PC-3 (cell line): ENCODE results near the gene MORN1. TPM values are rescaled to one million over a fixed set of nuclear protein-coding genes. Genes with fewer than 3 reads are reported as not detected.

Experiments
- ATAC-seq: fragments of 200-7000 bp; cut with Tn5 transposase; 2 replicates; pipeline ENCODE4 v1.9.1; 2020; ENCODE audit warnings: mild to moderate bottlenecking, moderate library complexity
- BruUV-seq: library from RNA; stranded (reverse); fragments of 400-500 nt; replicated peaks from 2 replicates; lab custom pipeline; 2021; lab: Mats Ljungman, UMichigan
- CTCF ChIA-PET: fragments of 300-600 bp; sonication (Branson Sonifier 250); formaldehyde crosslinking; loops from one replicate; lab custom pipeline; 2022; ENCODE audit warnings: antibody characterized with exemption; lab: Charles Lee
- POLR2A ChIA-PET: fragments of 300-600 bp; sonication (Branson Sonifier 250); formaldehyde crosslinking; loops from one replicate; lab custom pipeline; 2022; ENCODE audit warnings: antibody characterized with exemption; ENCODE audit not compliant: unreplicated experiment; lab: Charles Lee
- DNase-seq: peaks from one replicate; pipeline ENCODE4 v3.0.0-alpha.2; 2015
- H2AFZ ChIP-seq: fragments of 300-600 bp; sonication (generic); 2 replicates; pipeline ENCODE4 v1.6.0; 2016; ENCODE audit warnings: antibody characterized with exemption, low read length
- H3F3A ChIP-seq: fragments of 300-600 bp; sonication (generic); one replicate; pipeline ENCODE4 v1.6.0; 2017; ENCODE audit warnings: antibody characterized with exemption, low read length, control low read depth, mild to moderate bottlenecking; ENCODE audit not compliant: unreplicated experiment
- H3K27ac ChIP-seq: fragments of 300-600 bp; sonication (generic); 2 replicates; pipeline ENCODE4 v1.5.1; 2016; ENCODE audit warnings: mild to moderate bottlenecking, low read length
- H3K27me3 ChIP-seq: fragments of 300-600 bp; sonication (generic); 2 replicates; pipeline ENCODE4 v1.6.1; 2016; ENCODE audit warnings: low read length, mixed read lengths
- H3K36me3 ChIP-seq: fragments of 300-600 bp; sonication (generic); 2 replicates; pipeline ENCODE4 v1.6.1; 2016; ENCODE audit warnings: low read depth, mixed run types, low read length, mixed read lengths
- H3K4me1 ChIP-seq: fragments of 300-600 bp; sonication (generic); 2 replicates; pipeline ENCODE4 v1.5.1; 2016; ENCODE audit warnings: low read length; ENCODE audit not compliant: insufficient read depth
- H3K4me2 ChIP-seq: fragments of 300-600 bp; sonication (generic); 2 replicates; pipeline ENCODE4 v1.6.0; 2016; ENCODE audit warnings: low read length
- H3K4me3 ChIP-seq: fragments of 300-600 bp; sonication (generic); 2 replicates; pipeline ENCODE4 v1.5.1; 2016; ENCODE audit warnings: mild to moderate bottlenecking, low read length, mixed read lengths
- H3K79me2 ChIP-seq: fragments of 300-600 bp; sonication (generic); 2 replicates; pipeline ENCODE4 v1.6.1; 2017; ENCODE audit warnings: low read length, mixed read lengths
- H3K9ac ChIP-seq: fragments of 300-600 bp; sonication (generic); 2 replicates; pipeline ENCODE4 v1.6.0; 2016; ENCODE audit warnings: mild to moderate bottlenecking, low read length
- H3K9me2 ChIP-seq: fragments of 300-600 bp; sonication (generic); replicated peaks from 2 replicates; pipeline ENCODE4 v1.6.1; 2016; ENCODE audit warnings: mixed run types, low read length, mixed read lengths
- H3K9me3 ChIP-seq: fragments of 300-600 bp; sonication (generic); 2 replicates; pipeline ENCODE4 v1.6.1; 2016; ENCODE audit warnings: low read length, mixed read lengths
- H4K20me1 ChIP-seq: fragments of 300-600 bp; sonication (generic); 2 replicates; pipeline ENCODE4 v1.6.1; 2016; ENCODE audit warnings: low read length, mixed read lengths
- CTCF ChIP-seq: fragments of 300-600 bp; sonication (generic); conservative IDR thresholded peaks from 2 replicates; pipeline ENCODE4 v1.5.1; 2017; ENCODE audit warnings: antibody characterized with exemption, low read depth, mild to moderate bottlenecking, low read length
- EZH2 ChIP-seq: fragments of 300-600 bp; sonication (generic); IDR thresholded peaks from one replicate; pipeline ENCODE4 v1.6.1; 2017; ENCODE audit warnings: antibody characterized with exemption, mild to moderate bottlenecking, low read length; ENCODE audit not compliant: unreplicated experiment
- EZH2phosphoT487 ChIP-seq: fragments of 300-600 bp; sonication (generic); IDR thresholded peaks from 2 replicates; pipeline ENCODE4 v1.6.1; 2018; ENCODE audit warnings: mild to moderate bottlenecking, antibody characterized with exemption, low read length, borderline replicate concordance
- intact Hi-C: fragments of 100-400 bp; cut with micrococcal nuclease; formaldehyde crosslinking; loops from 2 replicates; pipeline ENCODE4 v1.9.0; 2023
- total RNA-seq: library from RNA; depleted of rRNA; stranded (reverse); fragments of >200 nt; gene quantifications from 2 replicates; pipeline ENCODE4 v1.2.3, GENCODE V29; 2014

The MORN1 gene
- total RNA-seq, 1 experiment from 2014 or later: 11.2 TPM

GRCh38 chr1:2343023-2343935 is 48.1 kb downstream of the MORN1 start:
- ChIA-PET POLR2A (no interaction called here), CTCF (no interaction called here)
- DNase-seq (no peak), ATAC-seq (no peak)
- no peak overlapping the region for H3K4me3 ChIP-seq
- H3K4me1 ChIP-seq: no peaks in the 10 kb centered on the region
- no peak overlapping the region for H3K27ac ChIP-seq
- no peaks in the 10 kb centered on the region for H3K79me2 ChIP-seq
- H3F3A ChIP-seq: no peaks in the 10 kb centered on the region
- no peak overlapping the region for H3K4me2 ChIP-seq
- intact Hi-C loops: no loop called here
- no peaks in the 10 kb centered on the region for H3K9me2 ChIP-seq
- H4K20me1 ChIP-seq: no peaks in the 10 kb centered on the region
- BruUV-seq: no TSS peak
- H3K9me3 ChIP-seq: no peaks in the 10 kb centered on the region
- no peaks in the 10 kb centered on the region for H3K36me3 ChIP-seq
- no peak for TF ChIP-seq EZH2
- TF ChIP-seq EZH2phosphoT487: no peak
- no peak for TF ChIP-seq CTCF
- H3K9ac ChIP-seq: no peak overlapping the region
- no peak overlapping the region for H2AFZ ChIP-seq
- no peaks in the 10 kb centered on the region for H3K27me3 ChIP-seq

- Histone ChIP-seq H3K9ac (no peak overlapping the region), H3K4me1 (no peaks in the 10 kb centered on the region), H3K27me3 (no peaks in the 10 kb centered on the region), H3K27ac (no peak overlapping the region), H3K36me3 (no peaks in the 10 kb centered on the region), H3K9me3 (no peaks in the 10 kb centered on the region), H4K20me1 (no peaks in the 10 kb centered on the region), H3F3A (no peaks in the 10 kb centered on the region), H3K4me2 (no peak overlapping the region), H3K4me3 (no peak overlapping the region), H3K9me2 (no peaks in the 10 kb centered on the region), H2AFZ (no peak overlapping the region), H3K79me2 (no peaks in the 10 kb centered on the region)
- TF ChIP-seq EZH2phosphoT487 (no peak), EZH2 (no peak), CTCF (no peak)
- DNase-seq: no peak
- CTCF ChIA-PET: no interaction called here
- intact Hi-C loops: no loop called here
- POLR2A ChIA-PET: no interaction called here
- BruUV-seq: no TSS peak
- no peak for ATAC-seq
These were observed 48.9 kb downstream of the MORN1 start for GRCh38 chr1:2342384-2343022.
